HG03521 (cell line): ENCODE data around the gene DCST1.

Experiments
- ATAC-seq: cut with Tn5 transposase; IDR thresholded peaks from one replicate; pipeline ENCODE4 v1.9.1; 2021; ENCODE audit warnings: mild to moderate bottlenecking, moderate library complexity; ENCODE audit not compliant: unreplicated experiment

The DCST1 gene

DNA sequence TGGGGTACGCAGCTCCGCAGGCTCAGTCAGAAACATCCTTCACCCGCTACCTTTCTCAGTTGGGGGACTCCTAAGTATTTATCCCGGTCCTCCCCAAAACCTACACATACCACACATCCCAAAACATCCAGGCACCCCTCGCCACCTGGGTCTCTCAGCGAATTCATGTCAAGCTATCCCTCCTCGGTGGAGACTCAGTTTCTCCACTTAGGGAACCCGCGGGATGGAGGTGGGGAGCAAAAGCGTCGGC is 32.3 kb upstream of the DCST1 start:
- ATAC-seq: no peak

DNA sequence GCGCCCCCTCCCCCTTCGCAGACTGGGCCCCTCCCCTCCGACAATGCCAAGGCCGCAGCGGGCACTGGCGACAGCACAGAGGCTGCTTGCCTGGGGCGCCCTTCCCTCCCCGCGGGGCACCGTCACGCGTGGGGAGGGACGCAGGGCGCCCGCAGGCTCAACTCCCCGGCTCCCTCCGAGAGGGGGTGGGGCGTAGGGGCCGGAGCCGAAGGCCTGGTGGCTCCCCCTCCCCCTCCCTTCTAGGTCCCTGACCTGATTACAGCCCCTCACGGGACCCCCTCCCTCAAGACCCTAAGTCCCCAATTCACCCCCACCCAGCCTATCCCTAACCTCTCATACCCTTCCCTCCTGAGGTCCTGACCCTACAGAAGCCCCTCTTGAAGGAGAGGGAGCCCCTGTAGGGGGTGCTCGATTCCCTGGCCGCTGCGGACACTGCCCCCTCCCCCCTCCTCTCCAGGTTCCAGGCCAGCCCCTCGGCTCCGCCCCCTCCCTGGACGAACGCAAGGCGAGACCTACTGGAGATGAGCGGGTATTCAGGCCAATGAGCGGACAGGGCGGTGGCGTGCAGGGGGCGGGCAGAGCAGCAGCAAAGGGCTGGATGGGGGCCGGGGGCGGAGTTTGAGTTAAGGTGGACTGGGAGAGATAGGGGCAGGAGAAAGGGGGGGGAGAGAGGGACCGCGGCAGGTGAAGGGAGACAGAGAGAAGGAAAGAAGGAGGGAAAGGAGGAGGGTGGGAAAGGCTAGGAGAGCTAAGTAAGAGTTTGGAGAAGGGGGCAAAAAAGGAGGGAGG is 31.8 kb upstream of the DCST1 start:
- peak; percentile 56 for ATAC-seq

DNA sequence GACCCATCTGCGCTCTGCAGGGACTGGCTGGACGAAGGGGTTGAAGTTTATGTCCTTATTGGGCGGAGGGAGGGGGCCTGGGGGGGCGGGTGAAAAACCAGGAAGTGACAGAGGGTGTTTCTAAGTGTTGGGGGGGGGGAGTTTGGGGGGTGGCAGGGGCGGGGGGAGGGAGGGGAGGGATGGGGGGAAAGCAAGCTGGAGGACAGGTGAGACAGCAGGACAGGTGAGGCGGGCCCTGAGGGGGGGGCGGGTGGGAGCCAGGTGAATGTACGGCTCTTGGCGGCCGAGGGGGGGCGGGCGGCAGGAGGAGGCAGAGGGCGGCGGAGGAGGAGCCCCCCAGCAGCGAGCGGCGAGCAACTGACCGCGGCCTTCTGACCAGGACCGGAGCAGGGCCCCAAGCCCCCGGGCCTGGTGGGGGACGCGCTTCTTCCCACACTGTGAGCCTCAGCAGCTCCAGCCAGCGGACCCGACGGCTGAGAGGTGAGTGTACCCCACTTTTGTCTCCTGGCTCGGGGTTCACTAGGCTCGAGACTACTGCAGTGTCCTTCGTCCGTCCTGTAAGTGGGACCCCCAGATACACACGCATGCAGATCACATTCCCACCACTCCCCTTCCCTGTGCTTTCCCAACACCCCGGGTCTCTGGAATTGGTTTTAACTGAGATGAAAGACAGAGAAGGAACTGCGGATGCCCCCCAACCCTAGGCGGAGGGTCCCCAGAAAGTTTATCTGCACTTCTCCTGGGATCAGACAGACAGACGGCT is 31.0 kb upstream of the DCST1 start, which contains the start of gene ZBTB7B:
ZBTB7B (plus strand) TSS at position 339 of the 763 bp plus-strand sequence. CDS start 11,859 bp downstream, outside the sequence.
- peak; percentile 4 for ATAC-seq

DNA sequence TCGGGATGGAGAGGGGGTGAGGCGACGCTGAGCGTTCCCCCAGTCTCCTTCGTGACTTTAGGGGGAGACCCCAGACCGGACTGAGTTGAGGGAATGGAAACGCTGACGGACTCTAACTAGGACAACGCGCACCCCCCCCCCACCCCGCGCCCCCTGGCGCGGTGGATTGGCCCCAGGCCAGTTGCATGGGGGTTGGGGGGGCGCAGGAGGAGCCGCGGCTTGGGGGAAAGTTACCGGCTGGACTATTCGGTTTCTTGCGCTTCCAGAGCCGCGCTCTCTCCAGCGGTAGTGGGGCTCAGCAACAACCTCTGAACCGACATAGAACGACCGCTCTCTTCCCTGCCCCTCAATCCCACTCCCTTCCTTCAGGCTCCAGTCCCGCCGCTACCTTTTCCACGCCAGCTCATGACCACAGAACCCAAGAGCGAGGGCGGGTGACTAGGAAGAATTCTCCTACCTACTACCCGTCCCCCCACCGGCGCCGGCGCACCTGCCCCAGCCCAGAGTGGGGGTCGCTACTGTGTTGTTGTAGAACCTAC is 30.3 kb upstream of the DCST1 start:
- no peak for ATAC-seq

DNA sequence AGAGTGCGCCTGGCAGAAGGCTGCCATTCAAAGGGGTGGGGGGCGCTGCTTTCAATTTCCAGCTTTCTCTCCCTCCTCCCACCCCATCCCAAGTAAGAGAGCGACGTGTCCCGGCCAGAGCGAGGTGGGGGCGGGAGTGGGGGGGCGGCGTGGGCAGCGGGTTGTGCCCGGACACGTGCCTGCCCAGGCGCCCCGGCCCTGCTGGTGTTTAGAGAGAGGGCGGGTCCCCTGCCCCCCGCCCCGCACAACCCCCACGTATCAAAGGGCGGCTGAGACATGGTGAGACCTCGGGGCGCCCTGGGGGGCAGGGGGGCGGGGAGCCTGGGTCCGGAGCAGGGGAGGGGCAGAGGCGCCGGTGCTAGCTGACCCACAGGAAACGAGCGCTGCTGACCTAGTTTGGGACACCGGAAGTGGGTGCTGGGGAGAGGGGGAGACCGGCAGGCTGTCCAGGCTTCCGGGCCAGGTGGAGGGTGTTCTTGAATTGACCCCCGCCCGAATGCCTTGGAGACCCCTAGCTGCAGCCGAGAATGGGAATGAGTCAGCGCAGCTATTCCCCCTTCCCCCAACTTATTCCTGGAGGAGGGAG is 29.8 kb upstream of the DCST1 start:
- ATAC-seq: no peak

DNA sequence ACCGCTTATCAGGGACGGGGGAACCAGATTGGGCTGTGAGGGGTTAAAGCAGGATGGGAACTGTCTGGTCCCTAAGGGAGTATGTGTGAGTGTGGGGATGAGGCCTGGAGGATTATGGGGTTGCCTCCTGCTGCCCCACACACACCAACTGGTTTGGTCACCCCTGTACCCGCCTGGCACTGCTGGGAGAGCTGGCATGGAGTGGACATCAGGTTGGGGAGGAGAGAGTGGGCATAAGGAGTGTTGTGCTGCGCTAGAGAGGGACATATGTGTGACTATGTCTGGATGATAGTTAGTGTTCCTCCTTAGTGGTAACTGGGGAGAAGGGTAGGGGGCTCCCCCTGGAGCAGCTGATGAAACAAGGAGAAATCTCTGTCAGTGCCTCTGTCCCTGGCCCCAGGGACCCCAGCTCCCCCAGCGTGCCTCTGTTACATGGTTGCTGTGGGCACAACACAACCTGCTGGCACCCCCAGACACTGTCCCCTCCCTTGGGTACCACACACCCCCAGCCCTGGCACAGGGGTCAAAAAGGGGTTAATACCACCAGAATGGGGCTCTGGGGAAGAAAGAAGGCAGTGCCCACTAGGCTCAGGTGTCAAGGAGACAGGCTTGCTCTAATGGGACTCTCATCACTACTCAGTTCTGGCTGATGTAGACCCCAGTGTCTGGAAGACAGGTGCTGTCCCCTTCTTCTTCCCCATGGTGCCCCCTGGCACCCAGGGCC is 29.1 kb upstream of the DCST1 start:
- ATAC-seq: no peak

DNA sequence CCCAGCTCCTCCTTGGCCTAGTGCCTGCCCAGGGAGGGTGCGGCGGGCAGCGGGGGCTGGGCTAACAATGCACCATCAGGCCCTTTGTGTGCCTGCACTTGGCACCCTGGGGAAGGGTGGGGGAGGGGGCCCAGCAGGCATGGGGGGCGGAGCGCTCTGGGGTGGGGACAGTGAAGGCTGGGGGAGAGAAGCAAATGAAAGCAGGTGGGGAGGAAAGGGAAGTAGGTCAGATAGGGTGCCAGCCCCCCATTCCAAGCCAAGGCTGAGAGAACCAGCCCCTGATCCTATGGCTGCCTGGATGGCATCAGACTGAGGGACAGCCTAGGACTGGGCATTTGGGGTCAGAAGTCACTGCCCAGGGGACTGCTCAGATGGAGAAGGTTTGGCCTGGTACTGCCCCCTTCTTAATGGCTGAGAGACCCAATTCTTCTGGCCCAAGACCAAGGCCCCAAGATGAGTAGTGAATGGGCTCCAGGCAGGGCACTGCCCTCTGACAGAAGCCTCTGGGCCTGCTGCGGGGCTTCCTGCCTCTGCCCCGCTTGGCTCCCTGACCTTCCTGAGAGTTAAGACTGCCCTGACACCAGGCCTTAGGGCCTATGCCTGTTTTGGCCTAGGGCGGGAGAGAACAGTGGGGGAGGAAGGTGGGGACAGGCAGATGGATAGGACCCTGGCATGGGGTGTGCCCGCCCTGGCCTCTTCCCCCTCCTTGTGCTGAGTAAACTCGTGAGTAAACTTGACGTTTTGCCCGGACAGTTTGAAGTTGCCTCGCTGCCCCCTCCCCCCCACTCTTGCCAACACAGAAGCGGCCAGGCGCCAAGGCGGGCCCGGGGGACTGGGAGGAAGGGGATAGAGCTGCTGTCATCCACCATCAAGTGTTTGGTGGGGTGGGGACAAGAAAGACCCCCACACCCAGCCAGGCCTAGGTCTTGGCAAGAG is 28.3 kb upstream of the DCST1 start:
- no peak for ATAC-seq

DNA sequence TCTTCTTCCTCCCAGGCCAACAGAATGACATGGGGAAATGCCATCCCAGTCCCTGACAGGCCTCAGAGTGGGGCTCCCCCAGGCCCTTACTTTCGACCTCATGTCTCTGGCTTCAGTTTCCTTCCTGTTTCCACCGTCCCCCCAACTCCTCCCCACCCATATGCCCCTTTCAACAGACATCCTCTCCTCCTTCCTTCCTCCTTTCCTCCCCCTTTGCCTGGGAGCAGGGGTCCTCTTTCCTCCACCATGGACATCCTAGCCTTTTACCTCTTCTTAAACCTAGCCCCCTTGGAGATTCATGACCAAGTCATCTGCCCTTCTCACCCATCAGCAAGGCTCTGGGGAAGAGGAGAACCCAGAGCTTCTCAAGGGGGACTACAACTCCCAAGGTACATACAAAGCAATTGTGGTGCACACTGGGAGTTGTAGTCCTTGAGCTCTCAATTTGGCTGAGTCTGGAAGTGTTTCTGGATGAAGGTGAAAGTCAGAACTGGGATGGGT is 27.0 kb upstream of the DCST1 start:
- no peak for ATAC-seq

DNA sequence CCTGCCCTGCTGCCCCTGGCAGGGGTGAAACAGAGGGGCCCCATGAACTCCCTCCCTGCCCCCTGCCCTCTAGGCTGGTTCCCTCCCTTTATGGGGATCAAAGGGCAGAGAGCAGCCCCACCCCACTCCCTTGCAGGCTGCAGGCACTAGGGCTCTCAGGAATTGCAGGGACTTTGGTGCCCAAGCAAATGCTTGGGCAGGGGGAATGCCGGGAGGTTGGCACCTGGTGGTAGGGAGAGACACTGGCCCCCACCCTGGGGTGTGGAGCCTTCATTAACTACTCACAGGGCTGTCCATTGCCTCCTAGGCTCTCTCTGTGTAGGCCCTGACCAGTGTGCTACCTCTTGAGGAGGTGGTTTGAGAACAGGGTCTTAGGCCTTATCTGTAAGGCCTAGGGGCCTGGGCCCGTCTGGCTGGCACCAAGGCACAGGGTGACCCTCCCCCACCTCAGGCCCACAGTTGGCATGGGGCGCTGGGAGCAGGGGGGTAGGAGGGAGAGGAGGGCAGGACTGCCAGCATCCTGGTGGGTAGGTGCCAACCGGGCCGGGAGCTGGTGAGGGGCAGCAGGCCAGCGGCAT is 26.3 kb upstream of the DCST1 start:
- ATAC-seq: no peak

DNA sequence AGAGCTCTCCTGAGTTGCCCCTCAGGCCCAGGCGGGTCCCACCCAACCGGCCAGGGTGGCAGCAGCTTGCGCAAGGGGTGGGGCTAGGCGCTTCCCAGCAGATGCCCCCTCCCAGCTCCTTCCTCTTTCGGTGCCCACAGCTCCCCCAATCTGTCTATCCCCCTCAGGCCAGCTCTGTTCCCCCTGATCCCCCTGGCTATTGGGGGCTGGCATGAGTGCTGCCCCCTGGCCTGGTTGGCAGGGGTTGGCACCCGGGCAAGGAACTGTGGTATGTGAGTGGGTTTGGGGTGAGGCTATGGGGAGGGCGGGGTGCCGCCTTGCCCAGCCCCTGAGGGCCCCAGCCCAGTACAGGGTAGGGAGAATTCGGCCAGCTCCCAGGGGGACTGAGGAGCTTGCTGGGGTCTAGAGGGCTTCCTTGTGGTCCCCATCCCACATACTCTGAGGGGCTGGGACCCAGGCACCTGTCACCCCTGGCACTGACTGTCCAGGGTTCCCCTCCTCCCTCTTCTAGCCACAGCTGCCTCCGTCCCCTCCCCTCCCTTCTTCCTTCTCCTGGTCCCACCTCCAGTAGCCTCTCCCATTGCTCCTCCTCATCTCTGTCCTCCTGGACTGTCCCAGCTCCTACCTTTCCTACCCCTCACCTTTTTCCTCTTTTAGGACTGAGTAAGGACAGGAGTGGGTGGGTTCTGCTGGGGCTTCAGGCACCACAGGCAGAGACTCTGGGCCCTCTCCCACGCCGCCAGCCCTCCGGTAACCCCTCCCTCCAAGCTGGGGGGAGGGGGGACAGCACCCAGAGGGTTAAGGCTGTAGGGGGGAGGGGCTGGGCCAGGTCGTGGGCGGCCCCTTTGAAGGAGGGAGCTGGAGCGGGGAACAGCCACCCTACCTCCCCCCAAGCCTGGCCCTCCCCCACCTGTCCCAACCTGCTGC is 25.3 kb upstream of the DCST1 start:
- no peak for ATAC-seq

DNA sequence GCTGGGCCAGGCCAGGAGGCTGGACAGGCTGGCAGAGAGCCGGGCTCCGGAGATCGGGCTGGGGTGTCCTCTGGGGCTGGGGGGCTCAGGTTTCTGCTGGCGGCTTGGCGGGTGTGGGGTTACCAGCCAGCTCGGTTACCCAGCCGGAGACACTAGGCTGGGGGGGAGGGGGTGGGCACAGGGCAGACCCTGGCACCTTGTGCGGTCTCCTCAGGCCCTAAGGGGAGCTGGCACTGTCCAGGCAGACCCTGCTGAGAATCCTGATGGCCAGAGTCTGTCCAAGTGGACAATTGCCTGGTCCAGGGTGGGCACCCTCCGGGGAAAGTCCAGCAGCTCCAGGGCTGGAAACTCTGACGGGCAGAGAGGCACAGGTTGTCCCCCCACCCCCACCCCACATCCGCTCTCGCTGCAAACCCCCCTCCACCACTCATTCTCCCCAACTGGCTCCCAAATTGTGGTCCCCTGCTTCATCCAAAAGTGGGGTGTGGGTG is 24.4 kb upstream of the DCST1 start:
- no peak for ATAC-seq

DNA sequence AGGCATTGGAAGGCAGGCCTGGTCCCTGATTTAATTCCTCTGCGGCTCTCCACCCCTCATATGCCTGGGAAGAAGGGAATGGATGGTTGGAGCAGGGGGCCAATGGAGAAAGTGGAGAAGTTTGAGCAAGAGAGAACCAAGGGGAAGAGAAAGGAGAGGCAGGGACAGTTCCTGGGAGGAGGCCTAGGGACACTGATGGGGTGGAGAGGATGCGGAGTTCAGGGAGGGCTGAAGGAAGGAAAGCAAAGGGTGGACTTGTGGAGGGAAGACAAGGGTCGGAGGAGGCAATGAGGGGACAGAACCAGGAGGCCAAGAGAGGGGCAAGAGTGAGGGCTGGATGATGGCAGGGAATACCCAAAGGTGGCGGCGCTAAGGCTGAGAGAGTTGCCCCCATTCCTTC is 23.9 kb upstream of the DCST1 start:
- ATAC-seq: no peak

DNA sequence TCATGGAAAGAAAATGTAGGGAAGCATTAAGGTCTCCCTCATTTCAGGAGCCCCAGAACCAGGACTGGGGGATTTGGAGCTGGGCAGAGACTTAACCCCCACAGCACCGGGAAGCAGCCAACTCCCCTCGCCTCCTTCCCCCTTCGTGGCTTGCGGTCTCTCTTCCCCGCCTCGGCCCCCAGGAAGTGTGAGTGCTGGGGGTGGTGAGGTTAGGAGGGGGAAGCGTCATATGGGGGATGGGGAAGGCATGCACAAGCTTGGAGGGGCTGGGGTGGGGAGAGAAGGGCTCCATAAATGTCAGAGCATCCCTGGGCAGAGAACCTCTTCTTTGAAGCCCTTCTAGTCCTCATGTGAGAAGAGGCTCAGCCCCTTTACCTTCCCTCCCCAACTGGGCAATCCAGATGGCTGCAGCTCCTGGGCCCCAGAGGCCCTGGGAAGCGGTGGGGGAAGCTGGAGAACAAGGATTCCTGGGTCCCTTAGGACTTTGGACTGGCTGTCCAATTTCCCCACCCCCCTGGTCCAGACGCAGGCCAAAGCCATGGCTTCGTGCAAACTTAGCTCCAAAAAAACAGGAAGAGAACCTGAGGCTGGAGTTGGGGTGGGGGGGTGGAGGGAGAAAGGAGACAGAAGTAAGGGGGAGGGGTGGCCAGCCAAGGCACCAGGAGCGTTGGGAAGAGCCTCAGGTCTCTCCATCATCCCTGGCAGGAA is 23.3 kb upstream of the DCST1 start:
- ATAC-seq: no peak

DNA sequence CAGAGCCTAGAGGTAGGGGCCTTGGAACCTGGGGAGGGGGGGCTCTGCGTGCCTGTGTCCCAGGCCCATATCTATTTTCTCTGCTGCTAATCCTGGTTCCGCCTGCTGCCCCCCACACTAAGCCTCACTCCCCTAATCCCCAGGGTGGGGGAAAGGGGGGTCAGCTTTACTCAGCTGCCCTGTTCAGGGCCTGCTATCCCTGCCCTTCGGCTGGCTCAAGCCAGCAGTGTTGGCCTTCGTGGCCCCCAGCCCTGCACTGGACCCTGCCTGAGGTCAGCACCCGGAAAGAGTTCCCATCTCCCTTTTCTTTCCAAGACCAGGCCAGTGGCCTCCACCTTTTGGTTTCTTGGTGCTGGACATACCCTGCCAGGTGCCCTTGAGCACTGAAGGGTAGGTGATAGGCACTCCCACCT is 22.6 kb upstream of the DCST1 start:
- ATAC-seq: no peak

DNA sequence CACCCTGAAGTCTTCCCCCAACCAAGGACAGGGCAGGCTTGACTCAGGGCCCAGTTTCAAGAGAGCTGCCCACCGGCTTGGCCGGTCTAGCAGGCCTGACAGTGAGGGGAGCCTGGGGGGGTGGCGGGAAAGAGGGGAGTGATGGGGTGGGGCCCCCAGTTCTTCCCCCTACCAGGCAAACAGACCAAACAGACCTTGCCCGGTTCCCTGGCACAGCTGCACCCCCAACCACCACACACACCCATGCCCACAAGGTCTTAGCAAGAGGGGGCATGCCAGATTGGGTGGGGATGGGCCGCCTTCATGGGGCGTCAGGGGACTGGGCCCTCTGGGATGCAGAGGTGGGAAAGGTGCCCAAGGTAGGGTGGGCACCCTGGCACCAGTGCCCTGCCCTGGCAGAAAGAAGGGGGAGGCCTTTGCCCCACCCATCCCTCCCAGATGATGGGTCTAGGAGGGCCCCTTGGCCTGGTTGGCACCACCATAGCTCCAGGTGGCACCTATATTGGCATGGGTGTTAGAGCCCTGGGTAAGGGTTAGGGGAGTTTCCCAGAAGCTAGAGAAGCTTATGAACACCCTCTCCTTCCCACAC is 22.1 kb upstream of the DCST1 start:
- ATAC-seq: no peak

DNA sequence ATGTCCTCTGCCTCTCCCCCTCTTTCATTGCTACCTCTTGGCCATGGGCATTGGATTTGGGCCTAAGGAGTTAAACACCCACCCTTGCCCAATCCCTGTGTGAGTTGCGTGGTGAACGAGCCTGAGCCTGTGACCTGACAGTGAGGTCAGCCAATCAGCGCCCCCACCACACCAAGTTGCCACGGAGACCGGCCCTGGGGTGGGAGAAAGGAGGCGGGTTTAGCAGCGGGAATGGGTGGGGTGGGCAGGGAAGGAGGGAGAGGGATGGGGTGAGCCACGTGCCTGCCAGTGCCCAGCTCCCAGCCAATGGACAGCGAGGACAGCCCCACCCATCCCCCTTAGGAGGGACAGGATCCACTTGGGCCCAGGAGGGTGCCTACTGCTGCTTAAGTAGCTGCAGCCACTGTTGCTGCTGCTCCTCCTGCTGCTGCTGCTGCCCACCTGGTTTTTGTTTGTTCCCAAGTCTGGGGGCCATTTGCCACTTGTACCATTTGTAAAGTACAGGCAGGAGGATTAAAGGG is 21.5 kb upstream of the DCST1 start:
- ATAC-seq: no peak
